ENCODE results near the gene RIMS4. TPM values are rescaled to one million over a fixed set of nuclear protein-coding genes. Genes with fewer than 3 reads are reported as not detected.

The RIMS4 gene
- total and polyA plus RNA-seq, 9 of the 15 experiments (the other 6 are each of a cell fraction or from before 2014, with no cell fraction given) = 0.04 TPM; not detected in 8

GRCh38 chr20:44750081-44750805 is 60.1 kb downstream of the RIMS4 start (continued):
- TF ChIP-seq ZNF318 (IDR thresholded peaks at IDR 0.05; ENCODE audit: borderline replicate concordance in 1 of 2, low read depth in 1 of 2) (no peak), POLR3G (IDR thresholded peaks at IDR 0.05; ENCODE audit: extremely low read depth, insufficient read length, insufficient replicate concordance) (no peak), RNF2 (IDR thresholded peaks at IDR 0.05) (no peak)
- TF ChIP-seq, protein P1, sequence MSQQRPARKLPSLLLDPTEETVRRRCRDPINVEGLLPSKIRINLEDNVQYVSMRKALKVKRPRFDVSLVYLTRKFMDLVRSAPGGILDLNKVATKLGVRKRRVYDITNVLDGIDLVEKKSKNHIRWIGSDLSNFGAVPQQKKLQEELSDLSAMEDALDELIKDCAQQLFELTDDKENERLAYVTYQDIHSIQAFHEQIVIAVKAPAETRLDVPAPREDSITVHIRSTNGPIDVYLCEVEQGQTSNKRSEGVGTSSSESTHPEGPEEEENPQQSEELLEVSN (IDR thresholded peaks at IDR 0.05; ENCODE audit: borderline replicate concordance in 1 of 2, extremely low read depth in 1 of 2, insufficient read depth in 1 of 2, insufficient read length in 1 of 2, low read depth in 1 of 2, low read length in 1 of 2, poor library complexity in 1 of 2, severe bottlenecking in 1 of 2) = peak; percentile 41 to 81
